K562 (cell line): Measurements from ENCODE around the gene FERMT3. TPM values are rescaled to one million over a fixed set of nuclear protein-coding genes. Genes with fewer than 3 reads are reported as not detected.
A peak's percentile ranks its signal among the peaks of the same experiment; 100 is the strongest.

Experiments
- ATF6 ChIP-seq: sonication (generic); formaldehyde crosslinking; IDR thresholded peaks from 2 replicates; pipeline ENCODE4 v1.4.0; 2020; ENCODE audit warnings: mild to moderate bottlenecking, missing genetic modification reagents
- EZH2 ChIP-seq: IDR thresholded peaks from 2 replicates; pipeline ENCODE4 v1.6.1; 2012; ENCODE audit warnings: low read depth, mild to moderate bottlenecking, inconsistent platforms, low read length, borderline replicate concordance
- MAFF ChIP-seq: IDR thresholded peaks from 2 replicates; pipeline ENCODE4 v1.6.1; 2012; ENCODE audit warnings: low read length, improper control_type of control experiment
- MAFK ChIP-seq: IDR thresholded peaks from 2 replicates; pipeline ENCODE4 v1.6.1; 2011; ENCODE audit warnings: low read length, improper control_type of control experiment
- MCM3 ChIP-seq: fragments of 450-650 bp; IDR thresholded peaks from 2 replicates; pipeline ENCODE4 v1.6.1; 2016
- MEF2D ChIP-seq: conservative IDR thresholded peaks from 2 replicates; pipeline ENCODE4 v1.6.1; 2016; ENCODE audit warnings: low read depth, missing genetic modification characterization, missing compliant biosample characterization
- MTA2 ChIP-seq: fragments of 450-650 bp; IDR thresholded peaks from 2 replicates; pipeline ENCODE4 v1.6.1; 2016; ENCODE audit warnings: low read depth
- PHB2 ChIP-seq: fragments of 450-650 bp; IDR thresholded peaks from 2 replicates; pipeline ENCODE4 v1.6.1; 2017; ENCODE audit warnings: low read depth
- PRDM10 ChIP-seq: fragments of 450-650 bp; IDR thresholded peaks from 2 replicates; pipeline ENCODE4 v1.6.1; 2018; ENCODE audit not compliant: partially characterized antibody
- PRMT5 ChIP-seq: sonication (generic); formaldehyde crosslinking; IDR thresholded peaks from 2 replicates; pipeline ENCODE4 v1.5.0; 2020; ENCODE audit warnings: missing genetic modification reagents
- SRF ChIP-seq, 2 experiments: fragments of 250-450, 450-650 bp in 1 of 2; sonication (Bioruptor Pico) in 1 of 2; sonication (generic) in 1 of 2; formaldehyde crosslinking; IDR thresholded peaks; 2 replicates each; pipeline versions ENCODE4 v1.5.0 to v1.5.1; 2020 to 2022; ENCODE audit warnings: mild to moderate bottlenecking in 1 of 2, missing genetic modification reagents in 1 of 2
- TBP ChIP-seq: optimal IDR thresholded peaks from 2 replicates; pipeline ENCODE3; 2011; ENCODE audit warnings: low read depth, low read length, improper control_type of control experiment
- TGIF2 ChIP-seq: sonication (generic); formaldehyde crosslinking; IDR thresholded peaks from 2 replicates; pipeline ENCODE4 v1.8.1; 2022; ENCODE audit warnings: mild to moderate bottlenecking, missing genetic modification reagents, moderate library complexity
- XRCC3 ChIP-seq: fragments of 450-650 bp; IDR thresholded peaks from 2 replicates; pipeline ENCODE4 v1.6.1; 2017; ENCODE audit warnings: mild to moderate bottlenecking, moderate library complexity
- ZBTB17 ChIP-seq: fragments of 450-650 bp; formaldehyde crosslinking; IDR thresholded peaks from 2 replicates; pipeline ENCODE4 v1.4.0; 2020; ENCODE audit warnings: mild to moderate bottlenecking
- ZFP36 ChIP-seq: fragments of 150-350 bp; IDR thresholded peaks from 2 replicates; pipeline ENCODE4 v1.6.1; 2018; ENCODE audit warnings: low read length, low read depth; ENCODE audit not compliant: partially characterized antibody
- ZNF121 ChIP-seq: sonication (generic); formaldehyde crosslinking; conservative IDR thresholded peaks from 2 replicates; pipeline ENCODE4 v1.8.0; 2022; ENCODE audit warnings: missing genetic modification reagents
- ZNF217 ChIP-seq: sonication (generic); formaldehyde crosslinking; IDR thresholded peaks from 2 replicates; pipeline ENCODE4 v1.8.0; 2022; ENCODE audit warnings: mild to moderate bottlenecking, missing genetic modification reagents
- ZNF253 ChIP-seq: fragments of 250-450 bp; sonication (Bioruptor Pico); conservative IDR thresholded peaks from 2 replicates; pipeline ENCODE4 v1.6.1; 2021; ENCODE audit warnings: mild to moderate bottlenecking
- ZNF3 ChIP-seq: fragments of 250-450 bp; sonication (Bioruptor Pico); IDR thresholded peaks from 2 replicates; pipeline ENCODE4 v1.5.0; 2021; ENCODE audit warnings: mild to moderate bottlenecking, moderate library complexity
- ZNF316 ChIP-seq: fragments of 450-650 bp; IDR thresholded peaks from 2 replicates; pipeline ENCODE4 v1.6.1; 2016
- ZNF76 ChIP-seq: fragments of 250-450 bp; sonication (Bioruptor Pico); IDR thresholded peaks from 2 replicates; pipeline ENCODE4 v1.4.0; 2020; ENCODE audit warnings: mild to moderate bottlenecking, moderate library complexity, borderline replicate concordance
- ZNF77 ChIP-seq: fragments of 250-450 bp; sonication (Bioruptor Pico); IDR thresholded peaks from 2 replicates; pipeline ENCODE4 v1.5.0; 2020
- ZNF79 ChIP-seq: fragments of 250-450 bp; sonication (Bioruptor Pico); IDR thresholded peaks from 2 replicates; pipeline ENCODE4 v1.4.0; 2020; ENCODE audit warnings: low read depth, mild to moderate bottlenecking, moderate library complexity
- polyA plus RNA-seq, 8 experiments: library from polyadenylated mRNA; depleted of rRNA in 4 of 8; stranded (reverse) in 5 of 8; unstranded in 3 of 8; fragments of >200 nt; fragmentation: Nextera tagmentation in 2 of 8; fragmentation: Illumina TruSeq in 1 of 8; extraction: Ambion mirVana in 2 of 8; extraction: Trizol in 1 of 8; gene quantifications; 2 replicates each; pipeline versions ENCODE4 v1.2.1 to v1.2.3, GENCODE V29; 2011 to 2014; ENCODE audit warnings: inconsistent platforms in 1 of 8, missing spikeins in 1 of 8
- total RNA-seq, 7 experiments: library from RNA; depleted of rRNA in 6 of 7; stranded (reverse); fragments of >200 nt in 6 of 7; fragmentation: Illumina TruSeq in 2 of 7; extraction: Trizol in 2 of 7; gene quantifications; 2 replicates each; pipeline versions ENCODE4 v1.2.1 to v1.2.3, GENCODE V29; 2011 to 2021; ENCODE audit warnings: low replicate concordance in 1 of 7
- TF ChIP-seq, protein P1 (sequence below): fragments of 250-450 bp; sonication (Bioruptor Pico); IDR thresholded peaks from 2 replicates; pipeline ENCODE4 v1.8.0; 2021; ENCODE audit warnings: mild to moderate bottlenecking, moderate library complexity

FERMT3 gene
- total and polyA plus RNA-seq, 9 of the 15 experiments (the other 6 are each of a cell fraction or from before 2014, with no cell fraction given), result 3.2 to 275 (median 79.7) TPM

GRCh38 chr11:64173616-64174355 lies 32.7 kb upstream of the FERMT3 start (continued):
- TF ChIP-seq ZNF3 (CRISPR knock-in tag), result no peak
- no peak for TF ChIP-seq ZNF121
- no peak for TF ChIP-seq MEF2D
- TF ChIP-seq MCM3, result no peak
- no peak for TF ChIP-seq EZH2
- TF ChIP-seq PRMT5 (CRISPR knock-in tag), result no peak
- peak; percentile 46; the same call in 1 of the 2 replicates for TF ChIP-seq ZNF316
- TF ChIP-seq ZBTB17 (CRISPR knock-in tag), result no peak
- no peak for TF ChIP-seq TBP
- peak; percentile 55 for TF ChIP-seq MAFK
- no peak for TF ChIP-seq ATF6
- TF ChIP-seq MAFF, result no peak
- TF ChIP-seq MTA2, result no peak
- TF ChIP-seq PHB2, result no peak
- TF ChIP-seq ZNF253 (CRISPR knock-in tag), result no peak
- no peak for TF ChIP-seq XRCC3
- TF ChIP-seq PRDM10, result no peak
- TF ChIP-seq SRF (CRISPR knock-in tag; IDR thresholded peaks at IDR 0.05), result no peak
- TF ChIP-seq ZNF77 (CRISPR knock-in tag), result no peak
- no peak for TF ChIP-seq ZNF217 (CRISPR knock-in tag)
- TF ChIP-seq ZNF76 (CRISPR knock-in tag), result no peak
- TF ChIP-seq ZFP36, result no peak
- TF ChIP-seq, protein P1, sequence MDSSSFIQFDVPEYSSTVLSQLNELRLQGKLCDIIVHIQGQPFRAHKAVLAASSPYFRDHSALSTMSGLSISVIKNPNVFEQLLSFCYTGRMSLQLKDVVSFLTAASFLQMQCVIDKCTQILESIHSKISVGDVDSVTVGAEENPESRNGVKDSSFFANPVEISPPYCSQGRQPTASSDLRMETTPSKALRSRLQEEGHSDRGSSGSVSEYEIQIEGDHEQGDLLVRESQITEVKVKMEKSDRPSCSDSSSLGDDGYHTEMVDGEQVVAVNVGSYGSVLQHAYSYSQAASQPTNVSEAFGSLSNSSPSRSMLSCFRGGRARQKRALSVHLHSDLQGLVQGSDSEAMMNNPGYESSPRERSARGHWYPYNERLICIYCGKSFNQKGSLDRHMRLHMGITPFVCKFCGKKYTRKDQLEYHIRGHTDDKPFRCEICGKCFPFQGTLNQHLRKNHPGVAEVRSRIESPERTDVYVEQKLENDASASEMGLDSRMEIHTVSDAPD (CRISPR knock-in tag), result no peak
- TF ChIP-seq ZNF79, result no peak
- no peak for TF ChIP-seq TGIF2 (CRISPR knock-in tag)
